HG03558 (cell line): Measurements from ENCODE around the gene EPC2.

Experiments used
- ATAC-seq: cut with Tn5 transposase; IDR thresholded peaks from one replicate; pipeline ENCODE4 v1.9.1; 2021; ENCODE audit warnings: moderate number of reproducible peaks; ENCODE audit not compliant: unreplicated experiment; ENCODE audit errors: extremely low read depth

Gene EPC2, protein sequence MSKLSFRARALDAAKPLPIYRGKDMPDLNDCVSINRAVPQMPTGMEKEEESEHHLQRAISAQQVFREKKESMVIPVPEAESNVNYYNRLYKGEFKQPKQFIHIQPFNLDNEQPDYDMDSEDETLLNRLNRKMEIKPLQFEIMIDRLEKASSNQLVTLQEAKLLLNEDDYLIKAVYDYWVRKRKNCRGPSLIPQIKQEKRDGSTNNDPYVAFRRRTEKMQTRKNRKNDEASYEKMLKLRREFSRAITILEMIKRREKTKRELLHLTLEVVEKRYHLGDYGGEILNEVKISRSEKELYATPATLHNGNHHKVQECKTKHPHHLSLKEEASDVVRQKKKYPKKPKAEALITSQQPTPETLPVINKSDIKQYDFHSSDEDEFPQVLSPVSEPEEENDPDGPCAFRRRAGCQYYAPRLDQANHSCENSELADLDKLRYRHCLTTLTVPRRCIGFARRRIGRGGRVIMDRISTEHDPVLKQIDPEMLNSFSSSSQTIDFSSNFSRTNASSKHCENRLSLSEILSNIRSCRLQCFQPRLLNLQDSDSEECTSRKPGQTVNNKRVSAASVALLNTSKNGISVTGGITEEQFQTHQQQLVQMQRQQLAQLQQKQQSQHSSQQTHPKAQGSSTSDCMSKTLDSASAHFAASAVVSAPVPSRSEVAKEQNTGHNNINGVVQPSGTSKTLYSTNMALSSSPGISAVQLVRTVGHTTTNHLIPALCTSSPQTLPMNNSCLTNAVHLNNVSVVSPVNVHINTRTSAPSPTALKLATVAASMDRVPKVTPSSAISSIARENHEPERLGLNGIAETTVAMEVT

DNA sequence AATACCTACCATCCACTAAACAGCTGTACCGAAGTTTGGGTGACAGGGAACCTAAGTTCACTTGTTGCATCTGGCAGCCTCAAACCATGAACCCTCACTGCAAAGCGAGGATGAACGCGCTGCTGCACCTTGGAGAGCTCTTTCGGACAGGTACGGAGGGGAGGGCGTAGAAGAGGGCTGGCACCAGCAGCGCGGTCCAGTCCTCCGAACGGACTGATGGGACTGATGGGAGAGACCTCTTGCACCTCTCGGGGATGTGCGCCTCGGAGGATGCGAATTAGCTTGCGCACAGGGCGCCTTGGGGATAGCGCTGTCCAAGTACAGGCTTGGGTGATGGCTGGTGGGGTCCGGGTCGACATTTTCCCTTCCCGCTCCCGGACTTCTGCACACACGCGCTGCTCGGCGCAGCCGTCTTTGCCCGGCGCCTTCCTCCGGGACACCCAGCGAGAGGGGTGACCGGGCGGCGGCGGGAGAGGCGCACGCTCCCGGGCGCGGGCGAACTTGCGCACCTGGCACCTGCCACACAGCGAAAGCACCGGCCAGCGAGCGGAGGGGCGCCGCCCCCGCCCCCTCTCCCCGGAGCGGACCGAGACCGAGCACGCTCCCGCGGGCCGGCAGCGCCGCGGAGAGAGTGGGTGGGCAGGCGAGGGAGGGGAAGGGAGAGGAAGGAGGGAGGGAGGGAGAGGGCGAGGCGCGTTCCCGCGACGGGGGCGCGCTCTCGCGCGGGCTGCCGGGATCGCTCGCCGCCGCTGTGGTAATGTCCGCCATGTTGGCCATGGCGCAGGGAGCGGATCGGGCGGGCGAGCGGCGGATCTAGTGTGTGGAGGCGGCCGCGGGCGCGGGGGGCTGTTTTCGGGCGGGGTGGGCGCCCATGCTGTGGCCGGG is at the start of gene EPC2:
Gene EPC2 (plus strand): TSS at position 754 of the 885 bp plus-strand sequence. CDS start 267 bp downstream, outside the sequence.
- ATAC-seq: peak; percentile 29

DNA sequence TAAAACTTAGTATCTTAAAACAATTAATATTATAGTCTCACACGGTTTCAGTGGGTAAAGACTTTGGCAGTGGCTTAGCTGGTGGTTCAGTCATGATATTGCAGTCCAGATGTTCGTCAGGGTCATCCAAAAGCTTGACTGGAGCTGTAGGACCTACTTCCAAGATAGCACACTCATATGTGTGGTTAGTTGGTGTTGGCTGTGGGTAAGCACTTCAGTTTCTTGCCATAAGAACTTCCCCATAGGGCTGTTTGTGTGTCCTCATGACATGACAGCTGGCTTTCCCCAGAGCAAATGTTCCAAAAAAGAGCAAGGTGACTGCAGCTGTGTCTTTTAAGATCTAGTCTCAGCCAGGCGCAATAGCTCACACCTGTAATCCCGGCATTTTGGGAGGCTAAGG is 48.5 kb upstream of the EPC2 start:
- ATAC-seq: no peak

DNA sequence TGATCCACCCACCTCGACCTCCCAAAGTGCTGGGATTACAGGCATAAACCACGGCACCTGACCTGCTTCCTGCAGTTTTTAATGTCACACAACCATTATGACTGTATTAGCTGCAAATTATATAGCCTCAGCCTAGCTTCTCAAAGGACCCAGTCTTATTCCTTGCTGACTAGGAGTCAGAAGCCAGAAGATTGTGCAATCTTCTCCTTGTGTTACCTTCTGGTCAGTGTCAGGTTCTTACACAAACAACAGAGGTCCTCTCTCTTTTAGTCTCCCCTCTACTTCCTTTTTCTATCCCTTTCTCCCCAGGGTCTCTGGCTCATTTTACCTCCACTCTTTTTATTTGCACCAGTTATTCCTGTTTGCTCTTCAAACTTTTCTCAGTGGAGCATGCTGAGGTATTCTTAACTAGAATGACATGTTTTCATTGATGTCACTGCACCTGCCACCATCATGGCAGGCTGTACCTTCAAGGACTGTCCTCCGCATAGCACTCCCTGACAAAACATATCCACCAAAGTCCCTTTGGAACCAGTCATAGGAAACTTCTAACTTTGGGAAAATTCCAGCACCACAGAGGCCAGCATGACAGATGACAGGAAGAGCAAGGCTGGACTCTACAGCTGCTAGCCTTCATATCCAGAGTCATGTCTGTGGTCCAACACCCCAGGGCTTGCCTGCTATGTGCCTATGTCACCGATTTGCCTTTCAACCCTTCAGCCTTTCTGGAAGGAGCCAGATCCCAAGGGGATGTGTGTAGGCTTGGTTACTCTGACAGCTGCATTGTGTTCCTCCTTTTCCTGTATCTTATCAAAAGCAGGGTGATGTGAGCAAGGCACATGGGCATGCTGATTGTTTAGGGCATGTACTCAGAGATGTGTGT is 45.2 kb upstream of the EPC2 start:
- ATAC-seq: no peak

DNA sequence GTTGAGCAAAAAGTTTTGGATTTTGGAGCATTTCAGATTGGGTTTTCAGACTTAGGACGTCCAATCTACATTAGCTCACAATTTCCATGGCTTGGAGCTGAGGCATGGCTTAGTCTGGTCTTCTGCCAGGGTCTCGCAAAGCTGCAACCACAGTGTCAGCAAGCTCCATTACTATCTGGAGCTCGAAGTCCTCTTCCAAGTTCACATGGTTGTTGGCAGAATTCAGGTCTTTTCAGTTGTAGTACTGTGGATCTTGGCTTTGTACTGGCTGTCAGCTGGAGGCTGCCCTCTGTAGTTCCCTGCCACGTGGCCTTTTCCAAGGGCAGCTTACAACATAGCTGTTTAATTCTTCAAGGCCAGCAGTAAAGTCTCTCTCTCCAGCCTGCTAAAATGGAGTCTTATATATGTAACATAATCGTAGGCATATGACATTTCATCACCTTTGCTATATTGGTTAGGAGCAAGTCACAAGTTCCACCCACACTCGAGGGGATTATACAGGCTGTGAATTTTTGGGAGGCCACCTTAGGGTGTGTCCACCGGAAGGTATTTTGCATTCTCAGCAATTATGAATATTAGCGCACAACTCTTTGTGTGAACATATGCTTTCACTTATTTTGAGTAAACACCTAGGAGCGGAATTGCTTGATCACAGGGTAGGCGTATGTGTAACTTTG is 41.5 kb upstream of the EPC2 start:
- no peak for ATAC-seq

DNA sequence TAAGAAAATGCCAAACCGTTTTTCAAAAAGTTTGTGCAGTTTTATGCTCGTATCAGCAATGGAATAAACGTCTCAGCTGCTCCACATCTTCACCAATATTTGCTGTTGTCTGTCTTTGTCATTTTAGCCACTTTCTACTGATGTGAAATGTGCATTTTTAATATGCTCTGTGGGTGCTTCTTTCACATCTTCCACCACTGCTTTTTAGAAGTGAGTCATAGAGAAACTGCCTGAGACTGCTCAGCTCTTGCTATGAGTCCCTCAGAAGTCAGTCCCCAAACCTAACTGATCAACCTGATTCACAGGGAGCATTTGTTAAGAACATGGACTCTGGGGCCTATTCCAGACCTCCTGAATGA is 41.0 kb upstream of the EPC2 start:
- peak; percentile 100 for ATAC-seq

DNA sequence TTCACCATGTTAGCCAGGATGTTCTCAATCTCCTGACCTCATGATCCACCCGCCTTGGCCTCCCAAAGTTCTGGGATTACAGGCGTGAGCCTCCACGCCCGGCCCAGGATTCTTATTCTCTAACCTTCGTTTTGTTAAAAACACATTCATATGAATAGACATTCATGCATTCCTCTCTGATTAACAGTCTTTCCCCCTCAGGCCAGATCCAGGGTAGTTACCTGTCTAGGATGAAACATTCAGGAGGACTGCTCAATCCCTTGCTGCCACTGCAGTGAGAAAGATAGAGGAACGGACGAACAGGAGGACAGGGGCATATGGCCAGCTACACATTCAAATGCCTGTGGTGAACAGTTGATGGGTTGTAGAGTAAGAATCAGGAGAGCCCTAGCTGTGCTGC is 39.6 kb upstream of the EPC2 start:
- ATAC-seq: no peak

DNA sequence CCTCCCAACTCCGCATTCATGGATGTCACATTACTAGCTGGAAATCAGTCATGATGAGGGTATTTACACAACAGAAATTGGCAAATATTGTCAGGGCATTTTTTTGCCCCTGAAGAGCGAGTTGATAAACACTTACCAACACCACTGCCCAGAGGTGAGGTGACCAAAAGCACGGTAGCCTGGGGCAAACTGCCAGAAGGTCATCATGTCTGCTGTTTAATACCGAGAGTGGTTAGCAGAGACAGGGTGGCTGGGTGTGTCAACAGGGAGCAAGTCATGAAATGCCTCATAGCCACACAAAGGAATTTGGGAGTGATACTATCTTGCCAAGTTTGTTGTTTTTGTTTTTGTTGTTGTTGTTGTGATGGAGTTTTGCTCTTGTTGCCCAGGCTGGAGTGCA is 37.0 kb upstream of the EPC2 start:
- ATAC-seq: no peak

DNA sequence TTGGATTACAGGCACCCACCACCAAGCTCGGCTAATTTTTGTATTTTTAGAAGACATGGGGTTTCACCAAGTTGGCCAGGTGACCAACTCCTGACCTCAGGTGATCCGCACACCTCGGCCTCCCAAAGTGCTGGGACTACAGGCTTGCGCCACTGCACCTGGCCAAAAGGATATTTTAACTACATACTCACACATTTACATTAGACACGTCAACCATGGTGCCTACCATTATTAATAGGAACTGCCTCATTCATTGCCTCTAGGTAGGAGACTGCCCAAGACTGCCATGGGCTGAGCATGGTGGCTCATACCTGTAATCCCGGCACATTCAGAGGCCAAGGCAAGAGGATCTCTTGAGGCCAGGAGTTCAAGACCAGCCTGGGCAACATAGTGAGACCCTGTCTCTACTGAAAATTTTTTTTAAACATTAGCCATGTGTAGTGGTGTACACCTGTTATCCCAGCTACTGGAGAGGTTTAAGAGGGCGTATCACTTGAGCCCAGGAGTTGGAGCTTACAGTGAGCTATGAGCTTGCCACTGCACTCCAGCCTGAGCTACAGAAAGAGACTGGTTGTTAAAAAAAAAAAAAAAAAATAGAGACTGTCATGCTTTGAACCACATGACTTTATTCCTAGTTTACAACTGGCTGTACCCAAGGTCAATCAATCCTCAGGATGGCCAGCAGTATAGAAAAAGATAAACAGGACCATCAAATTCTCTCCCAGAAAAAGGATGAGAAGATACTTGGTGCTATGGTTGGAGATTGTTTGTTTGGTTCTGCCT is 31.1 kb upstream of the EPC2 start:
- ATAC-seq: no peak

DNA sequence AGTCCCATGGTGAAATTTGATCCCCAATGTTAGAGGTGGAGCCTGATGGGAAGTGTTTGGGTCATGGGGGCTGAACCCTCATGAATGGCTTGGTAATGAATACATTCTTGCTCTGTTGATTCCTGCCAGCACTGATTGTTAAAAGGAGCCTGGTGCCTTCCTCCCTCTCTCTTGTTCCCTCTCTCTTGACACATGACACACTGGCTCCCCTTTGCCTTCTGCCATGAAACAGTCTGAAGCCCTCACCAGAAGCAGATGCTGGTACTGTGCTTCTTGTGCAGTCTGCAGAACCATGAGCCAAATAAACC is 30.6 kb upstream of the EPC2 start:
- peak; percentile 12 for ATAC-seq

DNA sequence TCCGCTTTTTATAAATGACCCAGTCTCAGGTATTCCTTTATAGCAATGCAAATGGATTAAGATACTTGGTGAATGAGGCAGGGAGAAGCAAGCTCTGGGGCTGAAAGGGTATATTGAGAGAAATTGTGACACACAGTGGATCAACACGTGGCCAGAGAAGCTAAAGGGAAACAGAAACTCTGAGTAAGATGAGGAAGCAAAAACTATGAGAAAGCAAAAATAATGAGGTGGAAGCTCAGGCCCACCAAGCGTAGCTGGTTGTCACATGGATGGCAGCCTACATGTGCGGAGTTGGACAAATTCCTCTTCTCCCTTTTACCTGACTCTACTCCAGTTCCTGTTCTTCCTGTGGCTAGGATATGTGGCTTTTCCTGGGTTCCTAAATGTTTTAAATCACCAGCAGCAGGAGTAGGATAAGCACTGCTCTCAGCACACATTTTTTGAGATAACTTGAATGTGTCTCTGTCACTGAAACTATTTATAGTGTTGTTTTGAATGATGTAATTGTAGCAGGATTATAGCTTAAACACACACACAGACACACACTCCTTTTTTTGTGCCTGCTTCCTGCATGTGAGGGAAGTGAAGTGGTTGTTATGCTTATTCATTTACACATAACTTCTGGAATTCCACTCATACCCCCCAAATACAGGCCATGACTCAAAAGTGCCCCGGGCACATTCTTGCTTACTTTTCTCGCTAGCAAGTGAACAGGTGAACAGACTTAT is 30.1 kb upstream of the EPC2 start:
- ATAC-seq: peak; percentile 96

DNA sequence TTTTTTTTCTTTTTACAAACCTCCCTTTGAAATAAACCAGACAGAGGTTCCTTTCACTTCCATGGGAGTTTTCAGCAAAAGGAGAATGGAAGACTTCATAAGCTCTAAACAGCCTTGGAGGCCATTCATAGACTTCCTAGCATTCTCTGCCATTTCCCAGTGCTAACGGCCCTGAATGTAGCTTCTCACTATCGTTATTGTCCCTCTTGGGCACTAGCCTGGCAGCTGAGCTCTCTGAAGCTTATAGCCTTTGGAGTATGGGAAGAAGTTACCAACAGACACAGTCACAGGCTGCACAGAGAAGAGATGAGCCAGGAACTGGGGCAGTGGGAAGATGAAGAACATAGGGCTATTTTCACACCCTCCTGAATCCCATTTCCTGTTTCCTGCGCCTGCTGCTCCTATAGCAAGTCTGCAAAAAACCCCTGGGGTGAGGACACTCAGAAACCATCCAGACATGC is 29.1 kb upstream of the EPC2 start:
- no peak for ATAC-seq

DNA sequence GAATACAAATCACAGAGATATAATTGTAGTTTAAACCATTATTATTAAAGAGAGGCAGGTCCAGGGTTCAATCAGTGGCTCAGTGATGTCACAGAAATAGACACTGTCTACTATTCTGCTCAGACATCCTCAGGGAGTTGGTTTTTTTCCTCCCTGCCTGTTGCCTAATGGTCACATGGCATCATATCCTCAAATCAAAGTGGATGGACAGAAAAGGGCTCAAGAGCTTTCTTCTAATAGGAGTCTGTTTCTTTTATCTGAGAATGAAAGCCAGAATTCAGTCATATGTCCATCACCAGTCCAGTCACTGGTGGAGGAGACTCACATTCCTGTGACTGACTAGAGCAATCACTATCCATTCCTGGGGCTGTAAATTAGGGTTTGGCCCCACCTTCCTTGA is 27.9 kb upstream of the EPC2 start:
- ATAC-seq: no peak

DNA sequence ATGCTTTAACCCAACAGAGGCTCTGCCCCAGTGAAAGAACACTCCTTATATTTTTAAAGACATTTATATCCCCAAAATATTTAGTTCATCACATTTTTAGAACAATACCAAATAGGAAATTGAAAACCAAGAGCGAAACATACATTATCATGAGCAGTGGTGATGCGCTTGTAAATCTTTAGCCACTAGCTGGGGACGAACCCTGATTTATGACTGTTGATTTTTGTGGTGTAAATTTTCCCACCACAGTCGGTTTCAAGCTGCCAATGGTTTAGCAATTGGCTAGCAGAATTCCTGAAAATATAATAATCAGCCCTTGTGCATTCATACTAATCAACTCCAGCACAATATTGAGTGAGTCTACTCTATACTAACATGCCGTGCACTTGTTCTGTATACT is 27.3 kb upstream of the EPC2 start:
- no peak for ATAC-seq

DNA sequence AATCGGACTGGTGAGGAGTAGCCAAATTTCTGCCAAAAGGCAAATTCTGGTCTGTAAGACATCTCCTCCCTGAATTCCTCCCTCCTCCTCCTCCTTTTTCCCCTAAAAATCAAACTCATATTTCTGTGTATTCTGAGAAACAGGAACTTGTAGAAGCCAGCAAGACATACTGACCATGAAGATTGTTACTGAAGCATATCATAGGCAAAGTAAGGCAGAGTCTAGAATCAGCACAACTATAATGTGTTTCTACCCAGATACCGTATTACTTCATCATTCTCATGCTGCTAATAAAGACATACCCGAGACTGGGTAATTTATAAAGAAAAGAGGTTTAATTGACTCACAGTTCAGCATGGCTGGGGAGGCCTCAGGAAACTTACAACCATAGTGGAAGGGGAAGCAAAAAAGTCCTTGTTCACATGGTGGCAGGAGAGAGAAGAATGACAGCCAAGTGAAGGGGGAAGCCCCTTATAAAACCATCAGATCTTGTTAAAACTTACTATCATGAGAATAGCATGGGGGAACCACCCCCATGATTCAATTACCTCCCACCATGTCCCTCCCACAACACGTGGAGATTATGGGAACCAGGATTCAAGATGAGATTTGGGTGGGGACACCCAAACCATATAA is 24.9 kb upstream of the EPC2 start:
- no peak for ATAC-seq

DNA sequence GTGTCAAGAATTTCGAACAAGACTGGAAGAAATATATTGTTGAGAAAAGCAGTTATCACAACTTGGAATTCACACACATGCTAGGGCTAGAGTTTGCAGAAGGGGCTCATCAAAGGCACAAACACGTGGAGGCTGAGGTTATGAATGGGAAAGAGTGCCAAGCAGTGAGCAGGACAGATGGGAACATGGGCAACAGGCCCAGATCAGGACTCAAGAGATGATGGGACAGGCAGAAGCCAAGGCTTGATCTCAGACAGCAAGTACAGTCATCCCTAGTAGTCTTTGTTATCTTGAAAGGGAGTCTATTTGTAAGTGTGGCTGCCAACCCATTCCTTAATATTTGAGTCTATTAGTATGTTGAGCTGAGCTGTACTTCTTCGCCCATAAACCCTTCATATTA is 22.2 kb upstream of the EPC2 start:
- no peak for ATAC-seq

DNA sequence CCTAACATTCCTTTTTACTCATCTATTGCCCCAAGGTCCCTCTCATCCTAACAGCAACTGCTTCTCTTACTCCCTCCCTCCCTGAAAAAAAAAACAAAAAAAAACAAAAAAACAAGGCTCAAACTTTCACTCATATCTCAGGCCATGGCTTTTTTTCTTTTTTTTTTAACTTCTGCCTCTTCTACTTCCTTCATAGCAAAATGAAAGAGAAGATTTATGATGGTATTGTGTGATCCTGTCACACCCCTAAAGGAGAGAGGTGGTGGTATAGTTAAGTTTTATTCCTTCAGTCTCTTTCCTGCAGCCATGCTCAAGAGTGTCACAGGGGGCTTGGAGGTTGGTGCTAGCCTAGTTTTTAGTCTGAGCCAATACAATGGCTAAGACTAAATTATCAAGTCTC is 21.5 kb upstream of the EPC2 start:
- no peak for ATAC-seq

DNA sequence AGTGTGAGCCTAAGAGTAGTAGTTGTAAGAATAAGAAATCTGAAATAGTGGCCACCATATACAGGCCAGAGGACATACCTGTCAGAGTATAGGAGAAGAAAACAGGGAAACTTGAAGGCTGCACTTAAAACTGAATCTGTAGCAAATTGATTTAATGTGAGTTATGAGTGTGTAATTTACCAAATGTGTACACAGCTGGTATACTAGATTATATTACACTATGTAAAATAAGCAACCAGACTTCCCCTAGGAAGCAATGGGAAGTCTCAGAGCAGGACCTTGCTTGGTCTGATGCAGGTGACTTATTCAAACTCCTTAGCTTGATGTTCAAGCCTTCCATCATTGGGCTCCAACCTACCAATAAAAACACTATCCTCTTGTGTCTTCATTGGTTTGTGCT is 17.3 kb upstream of the EPC2 start:
- ATAC-seq: no peak
